ENCODE data around the gene ITGAV. TPM values are rescaled to one million over a fixed set of nuclear protein-coding genes. Genes with fewer than 3 reads are reported as not detected.

ITGAV gene
- total and polyA plus RNA-seq, 4 donors: 6.6 to 31.3 (median 12.0) TPM

GRCh38 chr2:186718122-186718521 lies 128.3 kb downstream of the ITGAV start:
- Histone ChIP-seq H3K27ac (ENCODE audit: low read depth in 1 of 2, low read length in 2 of 2) (no peak overlapping the region), H3K4me3 (ENCODE audit: low read depth in 1 of 3, low read length in 3 of 3) (no peak overlapping the region), H3K4me1 (ENCODE audit: control insufficient read depth in 4 of 4, insufficient read depth in 4 of 4, low read length in 3 of 4) (no peaks in the 10 kb centered on the region), H3K9ac (ENCODE audit: low read depth in 1 of 2, low read length in 2 of 2) (no peak overlapping the region), H3K36me3 (ENCODE audit: control insufficient read depth in 4 of 4, insufficient read depth in 3 of 4, low read depth in 1 of 4, low read length in 3 of 4) (no peaks in the 10 kb centered on the region), H3K9me3 (ENCODE audit: control insufficient read depth in 4 of 4, low read length in 3 of 4) (no peaks in the 10 kb centered on the region), H3K27me3 (ENCODE audit: control insufficient read depth in 4 of 4, insufficient read depth in 4 of 4, low read length in 3 of 4) (no peaks in the 10 kb centered on the region)
- no peak for DNase-seq (ENCODE audit: low spot score)
- TF ChIP-seq RAD21 (IDR thresholded peaks at IDR 0.05) (no peak), EGR1 (IDR thresholded peaks at IDR 0.05; ENCODE audit: low read depth in 2 of 2) (no peak), HNF4A (conservative IDR thresholded peaks at IDR 0.05) (no peak), JUND (IDR thresholded peaks at IDR 0.05) (no peak), CTCF (IDR thresholded peaks at IDR 0.05; ENCODE audit: low read depth, low read length, missing input control) (no peak), GABPA (IDR thresholded peaks at IDR 0.05 in 1 of 2, conservative IDR thresholded peaks at IDR 0.05 in 1 of 2) (no peak), REST (IDR thresholded peaks at IDR 0.05) (no peak), NR2F2 (IDR thresholded peaks at IDR 0.05) (no peak), RXRA (IDR thresholded peaks at IDR 0.05) (no peak), TAF1 (conservative IDR thresholded peaks at IDR 0.05) (no peak), SP1 (IDR thresholded peaks at IDR 0.05) (no peak), YY1 (IDR thresholded peaks at IDR 0.05) (no peak), MAX (IDR thresholded peaks at IDR 0.05) (no peak), FOXA2 (IDR thresholded peaks at IDR 0.05) (no peak), ATF3 (IDR thresholded peaks at IDR 0.05) (no peak)
- WGBS: 89% methylated on average over 3 of the region's 3 CpGs

GRCh38 chr2:186718903-186719302 lies 129.0 kb downstream of the ITGAV start:
- no peak overlapping the region for H3K9ac ChIP-seq (ENCODE audit: low read depth in 1 of 2, low read length in 2 of 2)
- no peaks in the 10 kb centered on the region for H3K27me3 ChIP-seq (ENCODE audit: control insufficient read depth in 4 of 4, insufficient read depth in 4 of 4, low read length in 3 of 4)
- WGBS: 79% methylated on average over 4 of the region's 4 CpGs
- no peaks in the 10 kb centered on the region for H3K9me3 ChIP-seq (ENCODE audit: control insufficient read depth in 4 of 4, low read length in 3 of 4)
- H3K4me1 ChIP-seq (ENCODE audit: control insufficient read depth in 4 of 4, insufficient read depth in 4 of 4, low read length in 3 of 4): no peaks in the 10 kb centered on the region
- no peaks in the 10 kb centered on the region for H3K36me3 ChIP-seq (ENCODE audit: control insufficient read depth in 4 of 4, insufficient read depth in 3 of 4, low read depth in 1 of 4, low read length in 3 of 4)
- H3K27ac ChIP-seq (ENCODE audit: low read depth in 1 of 2, low read length in 2 of 2): no peak overlapping the region
- no peak overlapping the region for H3K4me3 ChIP-seq (ENCODE audit: low read depth in 1 of 3, low read length in 3 of 3)
- no peak for TF ChIP-seq YY1 (IDR thresholded peaks at IDR 0.05)
- no peak for DNase-seq (ENCODE audit: low spot score)

All from liver (tissue), 9 donors.